PC-3 (cell line): Measurements from ENCODE around the gene KCNA2.

Source experiments
- EZH2phosphoT487 ChIP-seq: fragments of 300-600 bp; sonication (generic); IDR thresholded peaks from 2 replicates; pipeline ENCODE4 v1.6.1; 2018; ENCODE audit warnings: mild to moderate bottlenecking, antibody characterized with exemption, low read length, borderline replicate concordance
- TF ChIP-seq, protein P1 (sequence below): fragments of 300-600 bp; sonication (generic); conservative IDR thresholded peaks from 2 replicates; pipeline ENCODE4 v1.5.1; 2017; ENCODE audit warnings: antibody characterized with exemption, low read depth, mild to moderate bottlenecking, low read length

- TF ChIP-seq EZH2phosphoT487 = no peak
- TF ChIP-seq, protein P1, sequence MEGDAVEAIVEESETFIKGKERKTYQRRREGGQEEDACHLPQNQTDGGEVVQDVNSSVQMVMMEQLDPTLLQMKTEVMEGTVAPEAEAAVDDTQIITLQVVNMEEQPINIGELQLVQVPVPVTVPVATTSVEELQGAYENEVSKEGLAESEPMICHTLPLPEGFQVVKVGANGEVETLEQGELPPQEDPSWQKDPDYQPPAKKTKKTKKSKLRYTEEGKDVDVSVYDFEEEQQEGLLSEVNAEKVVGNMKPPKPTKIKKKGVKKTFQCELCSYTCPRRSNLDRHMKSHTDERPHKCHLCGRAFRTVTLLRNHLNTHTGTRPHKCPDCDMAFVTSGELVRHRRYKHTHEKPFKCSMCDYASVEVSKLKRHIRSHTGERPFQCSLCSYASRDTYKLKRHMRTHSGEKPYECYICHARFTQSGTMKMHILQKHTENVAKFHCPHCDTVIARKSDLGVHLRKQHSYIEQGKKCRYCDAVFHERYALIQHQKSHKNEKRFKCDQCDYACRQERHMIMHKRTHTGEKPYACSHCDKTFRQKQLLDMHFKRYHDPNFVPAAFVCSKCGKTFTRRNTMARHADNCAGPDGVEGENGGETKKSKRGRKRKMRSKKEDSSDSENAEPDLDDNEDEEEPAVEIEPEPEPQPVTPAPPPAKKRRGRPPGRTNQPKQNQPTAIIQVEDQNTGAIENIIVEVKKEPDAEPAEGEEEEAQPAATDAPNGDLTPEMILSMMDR = no peak
These were observed 49.7 kb downstream of the KCNA2 start for GRCh38 chr1:110556471-110556807.
